ACC112 (cell line): ENCODE data around the gene ANGPTL2.

ENCODE experiments used
- H2AFZ ChIP-seq: fragments of 200-600 bp; sonication (generic); one replicate; pipeline ENCODE4 v1.6.0; 2017; ENCODE audit warnings: antibody characterized with exemption, low read length; ENCODE audit not compliant: unreplicated experiment
- H3K27ac ChIP-seq: fragments of 200-600 bp; sonication (generic); 2 replicates; pipeline ENCODE4 v1.5.1; 2014; ENCODE audit warnings: low read depth, mild to moderate bottlenecking, antibody characterized with exemption, low read length, moderate library complexity
- H3K27me3 ChIP-seq: fragments of 200-600 bp; sonication (generic); 2 replicates; pipeline ENCODE4 v1.6.1; 2014; ENCODE audit warnings: mild to moderate bottlenecking, antibody characterized with exemption, low read length, moderate library complexity, mixed read lengths; ENCODE audit not compliant: insufficient read depth
- H3K36me3 ChIP-seq: fragments of 200-600 bp; sonication (generic); 2 replicates; pipeline ENCODE4 v1.6.1; 2016; ENCODE audit warnings: mild to moderate bottlenecking, antibody characterized with exemption, low read length, moderate library complexity, mixed read lengths; ENCODE audit not compliant: insufficient read depth
- H3K4me1 ChIP-seq: fragments of 200-600 bp; sonication (generic); one replicate; pipeline ENCODE4 v1.6.1; 2016; ENCODE audit warnings: low read length, mixed read lengths; ENCODE audit not compliant: insufficient read depth, unreplicated experiment, control insufficient read depth
- H3K4me3 ChIP-seq: fragments of 200-600 bp; sonication (generic); 2 replicates; pipeline ENCODE4 v1.5.1; 2014; ENCODE audit warnings: mild to moderate bottlenecking, low read depth, low read length
- H3K79me2 ChIP-seq: fragments of 200-600 bp; sonication (generic); one replicate; pipeline ENCODE4 v1.6.0; 2016; ENCODE audit warnings: low read length; ENCODE audit not compliant: control insufficient read depth, unreplicated experiment, insufficient read depth

Gene ANGPTL2

DNA sequence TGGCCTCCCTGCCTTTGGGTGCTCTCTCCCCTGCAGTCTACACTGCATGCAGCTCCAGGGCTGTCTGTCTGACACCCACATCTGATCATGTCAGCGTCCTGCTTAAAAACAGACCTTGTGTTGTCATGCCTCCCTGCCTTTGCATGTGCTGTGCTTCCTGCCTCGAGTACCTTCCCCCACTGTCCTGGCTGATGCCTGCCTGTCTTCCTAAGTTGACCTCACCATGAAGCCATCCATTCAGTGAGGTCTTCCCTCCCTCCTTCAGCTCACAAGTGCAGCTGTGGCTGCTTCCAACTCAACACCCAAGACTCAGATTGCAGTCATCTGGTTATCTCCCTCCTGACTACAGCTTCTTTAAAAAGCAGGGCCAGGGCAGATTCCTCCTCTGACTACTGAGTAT is 5.5 kb downstream of the ANGPTL2 start:
- no peak overlapping the region for H3K4me3 ChIP-seq
- peaks cover 5% of the 10 kb centered on the region for H3K79me2 ChIP-seq

DNA sequence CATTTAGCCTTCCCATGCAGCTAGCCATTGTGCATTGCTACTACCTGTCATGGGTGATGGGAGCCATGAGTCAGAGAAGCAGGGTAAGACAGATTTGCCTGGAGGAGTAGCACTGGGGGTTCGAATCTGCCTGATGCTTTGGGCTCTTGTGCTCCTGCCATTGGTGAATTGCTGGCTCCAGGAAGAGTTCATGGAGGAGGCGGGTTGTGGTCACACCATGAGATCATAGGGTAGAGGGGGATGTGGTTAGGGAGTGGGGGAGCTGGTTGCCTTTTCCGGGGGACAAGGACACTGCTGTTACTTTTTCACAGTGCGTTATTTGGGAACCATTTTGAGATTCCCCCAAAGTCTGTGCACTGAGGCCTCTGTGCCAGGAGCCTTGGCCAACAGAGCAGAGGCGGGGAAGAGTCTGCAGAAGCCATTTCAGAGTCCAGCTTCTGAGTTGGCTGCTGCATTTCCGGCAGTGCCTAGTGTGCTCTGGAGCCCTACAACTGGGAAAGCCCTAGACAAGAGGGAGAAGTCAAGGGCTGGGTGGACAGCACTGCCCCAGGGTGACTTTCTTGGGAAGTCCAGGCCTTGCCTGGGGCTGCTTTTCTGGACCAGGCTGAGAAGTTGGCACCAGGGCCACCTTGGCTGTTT is 6.2 kb downstream of the ANGPTL2 start:
- H3K4me1 ChIP-seq = peaks cover 16% of the 10 kb centered on the region
- H3K36me3 ChIP-seq = no peaks in the 10 kb centered on the region; the same call in 1 of the 2 replicates
- H2AFZ ChIP-seq = no peak overlapping the region
- no peak overlapping the region for H3K27ac ChIP-seq
- no peaks in the 10 kb centered on the region for H3K27me3 ChIP-seq
- peaks cover 4% of the 10 kb centered on the region for H3K79me2 ChIP-seq
- no peak overlapping the region for H3K4me3 ChIP-seq

More for the DNA sequence above, 5.5 kb downstream of the ANGPTL2 start:
- H3K27ac ChIP-seq = no peak overlapping the region
- H3K4me1 ChIP-seq = peaks cover 17% of the 10 kb centered on the region
- H2AFZ ChIP-seq = no peak overlapping the region
- H3K36me3 ChIP-seq = no peaks in the 10 kb centered on the region; the same call in 1 of the 2 replicates
- no peaks in the 10 kb centered on the region for H3K27me3 ChIP-seq

DNA sequence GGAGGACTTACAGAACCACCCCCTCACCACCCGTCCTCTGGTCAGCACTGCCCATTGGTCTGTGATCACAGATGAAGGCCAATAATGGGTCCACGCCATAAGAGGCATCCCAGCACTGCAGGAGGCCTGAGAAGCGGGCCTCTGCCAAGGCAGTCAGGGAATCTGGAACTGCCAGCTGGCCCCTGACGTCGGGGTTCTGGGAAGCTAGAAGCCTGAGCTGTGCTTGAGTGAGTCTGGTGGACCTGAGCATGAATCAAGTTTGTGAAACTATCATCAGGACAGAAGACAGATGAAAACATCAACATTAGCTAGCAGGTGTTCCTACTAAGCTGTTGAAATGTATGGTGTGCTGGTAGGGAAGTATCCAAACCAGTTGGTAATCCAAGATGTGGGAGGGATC is 7.8 kb downstream of the ANGPTL2 start:
- no peak overlapping the region for H3K27ac ChIP-seq
- no peaks in the 10 kb centered on the region for H3K27me3 ChIP-seq
- no peak overlapping the region for H2AFZ ChIP-seq
- no peaks in the 10 kb centered on the region; the same call in 1 of the 2 replicates for H3K36me3 ChIP-seq
- peaks cover 14% of the 10 kb centered on the region for H3K4me1 ChIP-seq
- H3K4me3 ChIP-seq = no peak overlapping the region
- no peaks in the 10 kb centered on the region for H3K79me2 ChIP-seq

DNA sequence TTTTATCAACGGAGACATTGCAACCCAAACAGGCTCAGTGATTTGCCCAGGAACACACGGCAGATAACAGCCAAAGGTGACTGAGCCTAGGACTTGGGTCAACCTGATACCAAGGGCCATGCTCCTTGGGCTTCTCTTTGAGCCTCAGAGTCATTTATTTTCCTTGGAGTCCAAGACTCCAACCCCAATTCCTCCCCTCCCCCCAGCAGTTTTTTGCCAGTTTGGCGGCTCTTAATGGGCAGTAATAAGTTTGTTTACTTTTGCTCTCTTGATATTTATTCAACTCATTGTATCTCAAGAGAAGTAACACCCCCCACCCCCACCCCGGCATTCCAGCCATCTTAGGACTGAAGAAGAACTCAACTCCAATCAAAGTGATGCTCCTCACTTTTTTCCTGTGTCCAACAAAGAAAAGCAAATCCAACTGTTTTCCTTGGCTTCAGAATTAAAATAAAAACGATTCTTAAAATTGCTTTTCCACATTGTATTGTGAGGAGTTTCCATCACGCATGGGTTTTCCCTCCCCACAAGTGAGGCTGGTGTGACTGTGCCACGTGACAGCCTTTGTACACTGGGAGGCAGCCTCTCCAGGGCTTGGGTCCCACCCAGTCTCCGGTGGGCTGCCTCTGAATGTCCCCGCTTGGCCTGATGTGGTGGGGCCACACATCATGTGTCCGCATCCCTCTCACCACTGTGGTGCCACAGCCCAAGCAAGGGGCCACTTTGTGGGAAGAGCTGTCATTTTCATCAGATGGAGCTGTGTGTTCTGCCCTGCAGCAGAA is 9.1 kb downstream of the ANGPTL2 start:
- Histone ChIP-seq H3K27ac (no peak overlapping the region), H3K27me3 (no peaks in the 10 kb centered on the region), H3K4me1 (peaks cover 14% of the 10 kb centered on the region), H3K4me3 (no peak overlapping the region), H3K79me2 (no peaks in the 10 kb centered on the region), H3K36me3 (no peaks in the 10 kb centered on the region; the same call in 1 of the 2 replicates), H2AFZ (no peak overlapping the region)

DNA sequence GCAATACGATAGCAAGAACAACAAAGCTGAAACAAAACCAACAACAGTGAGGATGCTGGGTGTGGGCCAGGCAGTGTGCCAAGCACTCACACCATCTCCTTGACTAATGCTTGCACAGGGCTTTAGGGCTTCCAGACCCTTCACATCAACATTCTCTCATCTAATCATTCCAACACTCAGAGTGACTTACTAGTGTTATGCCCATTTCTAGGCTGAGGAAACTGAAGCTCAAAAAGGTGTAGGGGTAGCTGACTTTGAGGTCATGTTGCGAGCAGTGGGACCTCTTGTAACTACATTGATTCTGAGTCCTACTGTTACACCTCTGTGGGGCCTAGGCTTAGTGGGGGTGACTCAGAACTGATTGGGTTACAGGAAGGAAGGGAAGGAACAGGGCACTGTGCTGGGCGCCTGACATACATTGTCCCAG is 9.7 kb downstream of the ANGPTL2 start:
- Histone ChIP-seq H3K27me3 (no peaks in the 10 kb centered on the region), H3K36me3 (no peaks in the 10 kb centered on the region; the same call in 1 of the 2 replicates), H3K79me2 (no peaks in the 10 kb centered on the region), H3K4me3 (no peak overlapping the region), H3K4me1 (peaks cover 14% of the 10 kb centered on the region), H2AFZ (no peak overlapping the region), H3K27ac (no peak overlapping the region)

DNA sequence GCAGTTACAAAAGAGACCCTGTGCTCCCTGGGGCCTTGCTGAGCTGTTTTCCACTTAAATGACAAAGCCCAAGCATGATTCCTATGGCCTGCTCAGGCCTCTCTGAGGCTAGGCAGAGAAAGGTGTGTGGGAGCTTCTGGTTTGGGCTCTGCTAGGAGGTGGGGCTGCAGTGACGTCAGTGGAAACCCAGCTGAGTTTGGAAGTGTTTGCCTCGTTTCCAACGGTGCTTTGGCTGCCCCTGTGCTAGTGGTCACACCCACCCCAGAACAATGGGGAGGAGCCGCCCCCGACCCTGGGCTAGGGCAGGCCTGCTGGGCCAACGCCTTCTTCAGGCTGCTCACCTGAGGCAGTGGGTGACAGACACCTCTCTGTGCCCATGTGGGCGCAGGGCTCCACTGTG is 10.4 kb downstream of the ANGPTL2 start:
- H3K27me3 ChIP-seq = no peaks in the 10 kb centered on the region
- H3K4me1 ChIP-seq = peaks cover 14% of the 10 kb centered on the region
- no peak overlapping the region for H3K4me3 ChIP-seq
- H2AFZ ChIP-seq = no peak overlapping the region
- no peak overlapping the region for H3K27ac ChIP-seq
- no peaks in the 10 kb centered on the region; the same call in 1 of the 2 replicates for H3K36me3 ChIP-seq
- no peaks in the 10 kb centered on the region for H3K79me2 ChIP-seq

DNA sequence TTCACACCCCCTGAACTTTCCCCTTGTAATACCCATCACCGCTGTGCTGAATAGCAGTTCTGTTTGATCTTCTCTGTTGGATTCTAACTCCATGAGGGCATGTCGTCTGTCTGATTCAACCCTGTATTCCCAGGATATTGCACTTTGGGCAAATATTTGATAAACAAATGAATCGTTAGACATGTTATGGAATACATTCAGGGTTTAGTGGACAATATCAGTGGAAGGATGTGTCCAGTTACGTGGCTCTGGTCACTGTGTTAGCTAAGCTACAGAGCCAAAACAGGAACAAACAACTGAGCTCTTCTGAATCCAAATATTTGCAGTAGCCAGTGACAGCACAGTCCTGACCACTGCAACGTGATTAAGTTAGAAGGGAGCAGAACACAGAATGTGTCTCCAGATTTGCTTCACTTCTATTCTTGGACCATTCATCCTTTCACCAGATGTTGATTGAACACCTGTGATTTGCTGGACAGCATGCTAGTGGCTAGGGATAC is 13.2 kb downstream of the ANGPTL2 start:
- H3K27ac ChIP-seq = no peak overlapping the region
- H3K4me3 ChIP-seq = no peak overlapping the region
- H2AFZ ChIP-seq = no peak overlapping the region
- peaks cover 14% of the 10 kb centered on the region for H3K4me1 ChIP-seq
- peaks cover 4% of the 10 kb centered on the region; the same call in 1 of the 2 replicates for H3K36me3 ChIP-seq
- no peaks in the 10 kb centered on the region for H3K27me3 ChIP-seq
- H3K79me2 ChIP-seq = no peaks in the 10 kb centered on the region

DNA sequence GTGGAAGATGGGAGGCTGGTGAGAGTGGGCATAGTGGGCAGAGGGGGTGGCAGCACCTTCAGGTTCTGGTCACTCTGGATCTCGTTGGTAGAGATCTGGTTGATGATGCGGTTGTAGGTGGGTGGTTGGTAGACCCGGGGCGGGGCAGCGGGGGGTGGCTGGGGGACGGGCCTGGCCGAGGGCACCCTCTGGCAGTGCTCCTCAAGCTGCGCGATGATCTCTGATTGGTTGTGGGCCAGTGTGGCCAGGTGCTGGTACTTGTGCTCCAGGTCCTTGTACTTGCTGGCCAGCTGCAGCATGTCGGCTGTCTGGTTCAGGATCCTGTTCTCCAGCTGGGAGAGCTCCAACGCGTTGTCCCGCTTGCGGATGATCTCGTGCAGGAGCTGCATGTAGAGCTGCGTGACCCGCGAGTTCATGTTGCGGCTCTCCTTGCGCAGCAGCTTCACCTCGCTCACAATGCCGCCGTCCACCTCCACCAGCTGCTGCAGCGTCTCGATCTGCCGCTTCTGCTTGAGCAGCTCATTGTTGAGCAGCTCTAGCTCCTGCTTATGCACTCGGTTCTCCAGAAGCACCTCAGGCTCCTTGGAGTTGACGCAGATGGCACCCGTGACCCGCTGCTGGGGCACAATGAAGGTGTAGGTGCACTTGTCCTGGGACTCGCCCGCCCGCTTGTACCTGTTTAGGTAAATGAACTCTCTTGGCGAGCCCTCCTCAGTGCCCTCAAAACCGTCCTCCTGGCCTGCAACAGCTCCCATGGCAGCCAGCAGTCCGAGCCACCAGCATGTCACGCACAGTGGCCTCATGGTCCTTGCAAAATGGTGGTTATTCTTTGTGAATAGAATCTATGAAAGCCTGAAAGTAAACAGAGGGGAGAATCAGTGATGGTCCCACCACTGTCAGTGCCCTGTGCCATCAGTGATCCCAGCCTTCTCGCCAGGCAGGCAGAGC is 14.2 kb downstream of the ANGPTL2 start:
- peaks cover 7% of the 10 kb centered on the region for H3K4me1 ChIP-seq
- peaks cover 4% of the 10 kb centered on the region; the same call in 1 of the 2 replicates for H3K36me3 ChIP-seq
- no peak overlapping the region for H3K27ac ChIP-seq
- H3K4me3 ChIP-seq = no peak overlapping the region
- no peaks in the 10 kb centered on the region for H3K27me3 ChIP-seq
- no peaks in the 10 kb centered on the region for H3K79me2 ChIP-seq
- no peak overlapping the region for H2AFZ ChIP-seq

DNA sequence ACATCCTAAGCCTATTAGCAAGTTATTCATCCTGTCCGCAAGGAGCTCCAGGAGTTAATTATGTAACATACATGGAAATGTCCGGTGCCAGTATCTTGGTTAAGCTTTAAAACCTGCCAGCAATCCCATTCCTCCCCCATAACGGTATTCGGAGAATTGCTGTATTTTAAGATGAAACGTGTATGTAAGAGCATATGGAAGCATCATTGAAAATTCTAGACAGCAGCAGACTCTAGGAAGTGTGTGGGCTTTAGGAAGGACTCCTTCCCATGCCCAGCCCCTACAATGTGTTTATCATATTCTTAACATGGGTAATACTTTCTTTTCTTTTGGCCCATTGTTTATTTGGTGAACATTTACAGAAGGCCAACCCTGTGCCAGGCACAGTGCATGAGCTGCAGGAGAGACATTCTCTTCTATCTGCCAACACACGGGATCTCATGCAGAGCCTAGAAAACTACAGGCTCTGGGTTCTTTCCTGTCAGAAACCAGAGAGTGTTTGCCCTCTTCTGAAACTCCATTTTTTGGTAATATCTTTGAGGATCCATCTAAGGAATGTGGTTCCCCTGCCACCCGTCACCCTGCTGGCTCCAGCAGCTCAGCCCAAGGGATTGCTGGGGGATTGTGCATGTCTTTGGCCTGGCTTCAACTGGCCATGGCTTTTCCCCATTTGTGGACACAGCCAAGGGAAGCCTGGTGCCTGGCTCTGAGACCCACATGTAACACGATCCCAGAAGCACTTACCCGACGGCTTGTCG is 15.1 kb downstream of the ANGPTL2 start:
- Histone ChIP-seq H2AFZ (no peak overlapping the region), H3K4me3 (no peak overlapping the region), H3K79me2 (no peaks in the 10 kb centered on the region), H3K36me3 (peaks cover 4% of the 10 kb centered on the region; the same call in 1 of the 2 replicates), H3K27ac (no peak overlapping the region), H3K27me3 (no peaks in the 10 kb centered on the region), H3K4me1 (no peaks in the 10 kb centered on the region)
